ENCODE data around the gene PRR14. TPM values are rescaled to one million over a fixed set of nuclear protein-coding genes. Genes with fewer than 3 reads are reported as not detected.

Gene PRR14
- total RNA-seq, 1 experiment from 2014 or later, result 28.2 TPM

- no peak for TF ChIP-seq CTCF (IDR thresholded peaks at IDR 0.05; ENCODE audit: insufficient read depth in 1 of 2, low read depth in 1 of 2, low read length in 1 of 2, severe bottlenecking in 1 of 2, unreplicated experiment in 1 of 2)
- Mint-ChIP-seq H3K27me3 (ENCODE audit: insufficient read depth, unreplicated experiment) (no peaks in the 10 kb centered on the region), H3K9me3 (ENCODE audit: unreplicated experiment) (no peaks in the 10 kb centered on the region), H3K36me3 (ENCODE audit: insufficient read depth, unreplicated experiment) (peaks cover 52% of the 10 kb centered on the region), H3K4me1 (ENCODE audit: low read depth, unreplicated experiment) (peaks cover 10% of the 10 kb centered on the region), H3K27ac (ENCODE audit: unreplicated experiment) (no peak overlapping the region), H3K4me3 (ENCODE audit: unreplicated experiment) (no peak overlapping the region)
- intact Hi-C loops (cut with micrococcal nuclease; ENCODE audit: unreplicated experiment), result no loop called here
- Histone ChIP-seq H3K9me3 (no peaks in the 10 kb centered on the region), H3K36me3 (ENCODE audit: control insufficient read depth, insufficient read depth, low read length) (peaks cover 8% of the 10 kb centered on the region), H3K4me1 (no peaks in the 10 kb centered on the region), H3K27me3 (replicated peaks; ENCODE audit: control insufficient read depth, insufficient read depth, low read length) (no peaks in the 10 kb centered on the region), H3K4me3 (ENCODE audit: low read depth, low read length) (no peak overlapping the region)
- DNase-seq, result no peak
- CTCF ChIA-PET, result no interaction called here
- BruUV-seq (replicated peaks), result no TSS peak
- POLR2A ChIA-PET, result no interaction called here
These were observed 13.9 kb downstream of the PRR14 start for GRCh38 chr16:30664616-30665109.

- Histone ChIP-seq H3K4me1 (no peaks in the 10 kb centered on the region), H3K27me3 (replicated peaks; ENCODE audit: control insufficient read depth, insufficient read depth, low read length) (no peaks in the 10 kb centered on the region), H3K9me3 (no peaks in the 10 kb centered on the region), H3K4me3 (ENCODE audit: low read depth, low read length) (no peak overlapping the region), H3K36me3 (ENCODE audit: control insufficient read depth, insufficient read depth, low read length) (peaks cover 8% of the 10 kb centered on the region)
- Mint-ChIP-seq H3K9me3 (ENCODE audit: unreplicated experiment) (no peaks in the 10 kb centered on the region), H3K4me3 (ENCODE audit: unreplicated experiment) (no peak overlapping the region), H3K27me3 (ENCODE audit: insufficient read depth, unreplicated experiment) (no peaks in the 10 kb centered on the region), H3K27ac (ENCODE audit: unreplicated experiment) (no peak overlapping the region), H3K36me3 (ENCODE audit: insufficient read depth, unreplicated experiment) (peaks cover 52% of the 10 kb centered on the region), H3K4me1 (ENCODE audit: low read depth, unreplicated experiment) (peaks cover 10% of the 10 kb centered on the region)
- no peak for DNase-seq
- ChIA-PET CTCF (interaction anchor here (0.6 kb wide), 1 partner anchor 29 kb away, joined by 3 read pairs; no protein-coding TSS in a partner anchor), POLR2A (no interaction called here)
- no TSS peak for BruUV-seq (replicated peaks)
- TF ChIP-seq CTCF (IDR thresholded peaks at IDR 0.05; ENCODE audit: insufficient read depth in 1 of 2, low read depth in 1 of 2, low read length in 1 of 2, severe bottlenecking in 1 of 2, unreplicated experiment in 1 of 2), result no peak
- intact Hi-C loops (cut with micrococcal nuclease; ENCODE audit: unreplicated experiment), result no loop called here
These were observed 14.5 kb downstream of the PRR14 start for GRCh38 chr16:30665155-30665829.

- no peaks in the 10 kb centered on the region for H3K4me1 ChIP-seq
These were observed 15.1 kb downstream of the PRR14 start for GRCh38 chr16:30665830-30666190.

More at GRCh38 chr16:30665830-30666190, 15.1 kb downstream of the PRR14 start:
- no peak overlapping the region for H3K27ac Mint-ChIP-seq (ENCODE audit: unreplicated experiment)
- BruUV-seq (replicated peaks), result no TSS peak
- no peaks in the 10 kb centered on the region for H3K27me3 Mint-ChIP-seq (ENCODE audit: insufficient read depth, unreplicated experiment)
- H3K36me3 Mint-ChIP-seq (ENCODE audit: insufficient read depth, unreplicated experiment), result peaks cover 47% of the 10 kb centered on the region
- intact Hi-C loops (cut with micrococcal nuclease; ENCODE audit: unreplicated experiment), result no loop called here
- TF ChIP-seq CTCF (IDR thresholded peaks at IDR 0.05; ENCODE audit: insufficient read depth in 1 of 2, low read depth in 1 of 2, low read length in 1 of 2, severe bottlenecking in 1 of 2, unreplicated experiment in 1 of 2), result no peak
- peaks cover 5% of the 10 kb centered on the region for H3K4me1 Mint-ChIP-seq (ENCODE audit: low read depth, unreplicated experiment)
- H3K36me3 ChIP-seq (ENCODE audit: control insufficient read depth, insufficient read depth, low read length), result peaks cover 8% of the 10 kb centered on the region
- no peaks in the 10 kb centered on the region for H3K9me3 Mint-ChIP-seq (ENCODE audit: unreplicated experiment)
- DNase-seq, result no peak
- H3K4me3 Mint-ChIP-seq (ENCODE audit: unreplicated experiment), result no peak overlapping the region
- ChIA-PET CTCF (interaction anchor here (0.6 kb wide), 1 partner anchor 28 kb away, joined by 3 read pairs; no protein-coding TSS in a partner anchor), POLR2A (no interaction called here)
- H3K4me3 ChIP-seq (ENCODE audit: low read depth, low read length), result no peak overlapping the region
- H3K9me3 ChIP-seq, result no peaks in the 10 kb centered on the region
- H3K27me3 ChIP-seq (replicated peaks; ENCODE audit: control insufficient read depth, insufficient read depth, low read length), result no peaks in the 10 kb centered on the region
